HepG2 (cell line): ENCODE data around the gene MIB1. TPM values are rescaled to one million over a fixed set of nuclear protein-coding genes. Genes with fewer than 3 reads are reported as not detected.

Experiments
- ARID3A ChIP-seq: IDR thresholded peaks from 2 replicates; pipeline ENCODE4 v1.6.1; 2012; ENCODE audit warnings: low read depth, low read length, improper control_type of control experiment
- CTCF ChIP-seq: sonication (generic); formaldehyde crosslinking; IDR thresholded peaks from 2 replicates; pipeline ENCODE4 v1.5.0; 2020; ENCODE audit warnings: mild to moderate bottlenecking, missing genetic modification reagents, moderate library complexity
- GPN1 ChIP-seq: sonication (generic); formaldehyde crosslinking; IDR thresholded peaks from 2 replicates; pipeline ENCODE4 v1.5.1; 2020; ENCODE audit warnings: missing genetic modification reagents, borderline replicate concordance
- ISL2 ChIP-seq: sonication (generic); formaldehyde crosslinking; IDR thresholded peaks from 2 replicates; pipeline ENCODE4 v1.5.0; 2020; ENCODE audit warnings: missing genetic modification reagents
- KDM2A ChIP-seq: sonication (generic); formaldehyde crosslinking; IDR thresholded peaks from 2 replicates; pipeline ENCODE4 v1.4.0; 2020; ENCODE audit warnings: low read depth, missing genetic modification reagents, borderline replicate concordance
- KDM5A ChIP-seq: fragments of 200-600 bp; sonication (generic); IDR thresholded peaks from 2 replicates; pipeline ENCODE4 v1.7.0; 2018; ENCODE audit warnings: antibody characterized with exemption, mild to moderate bottlenecking, low read length, borderline replicate concordance
- MAX ChIP-seq: IDR thresholded peaks from 2 replicates; pipeline ENCODE4 v1.6.1; 2012; ENCODE audit warnings: inconsistent platforms
- MTERF4 ChIP-seq: sonication (generic); formaldehyde crosslinking; IDR thresholded peaks from 2 replicates; pipeline ENCODE4 v1.8.0; 2023; ENCODE audit warnings: mild to moderate bottlenecking, missing genetic modification reagents
- NCOA1 ChIP-seq: sonication (generic); formaldehyde crosslinking; IDR thresholded peaks from 2 replicates; pipeline ENCODE4 v1.9.0; 2021; ENCODE audit warnings: missing genetic modification reagents
- NFIB ChIP-seq: sonication (generic); formaldehyde crosslinking; IDR thresholded peaks from 2 replicates; pipeline ENCODE4 v1.9.0; 2021; ENCODE audit warnings: missing genetic modification reagents, mild to moderate bottlenecking, borderline replicate concordance
- NFIC ChIP-seq: IDR thresholded peaks from 2 replicates; pipeline ENCODE4 v1.6.1; 2012; ENCODE audit warnings: mild to moderate bottlenecking, low read length, inconsistent platforms
- RAD21 ChIP-seq: fragments of 450-650 bp; formaldehyde crosslinking; IDR thresholded peaks from 2 replicates; pipeline ENCODE4 v1.5.0; 2020; ENCODE audit warnings: mild to moderate bottlenecking
- RBFOX2 ChIP-seq: fragments of 200-400 bp; formaldehyde crosslinking; IDR thresholded peaks from 2 replicates; pipeline ENCODE4 v1.6.1; 2017; ENCODE audit warnings: low read depth, mild to moderate bottlenecking, low read length
- SALL1 ChIP-seq: sonication (generic); formaldehyde crosslinking; IDR thresholded peaks from 2 replicates; pipeline ENCODE4 v1.8.0; 2022; ENCODE audit warnings: mild to moderate bottlenecking, missing genetic modification reagents
- U2AF1 ChIP-seq: fragments of 200-400 bp; formaldehyde crosslinking; optimal IDR thresholded peaks from 2 replicates; pipeline ENCODE3; 2017; ENCODE audit warnings: mild to moderate bottlenecking, low read depth, low read length
- XBP1 ChIP-seq: sonication (generic); formaldehyde crosslinking; IDR thresholded peaks from 2 replicates; pipeline ENCODE4 v1.5.0; 2020; ENCODE audit warnings: missing genetic modification reagents
- YEATS4 ChIP-seq: sonication (generic); formaldehyde crosslinking; IDR thresholded peaks from 2 replicates; pipeline ENCODE4 v1.4.0; 2020; ENCODE audit warnings: missing genetic modification reagents, borderline replicate concordance
- ZBTB7A ChIP-seq: sonication (generic); formaldehyde crosslinking; IDR thresholded peaks from 2 replicates; pipeline ENCODE4 v1.8.0; 2022; ENCODE audit warnings: mild to moderate bottlenecking, missing genetic modification reagents
- ZBTB7B ChIP-seq: sonication (generic); formaldehyde crosslinking; IDR thresholded peaks from 2 replicates; pipeline ENCODE4 v1.4.0; 2020; ENCODE audit warnings: missing genetic modification reagents
- ZBTB8A ChIP-seq: sonication (generic); formaldehyde crosslinking; IDR thresholded peaks from 2 replicates; pipeline ENCODE4 v1.4.0; 2020; ENCODE audit warnings: mild to moderate bottlenecking, low read depth, missing genetic modification reagents, borderline replicate concordance
- ZFP37 ChIP-seq: sonication (generic); formaldehyde crosslinking; IDR thresholded peaks from 2 replicates; pipeline ENCODE4 v1.4.0; 2020; ENCODE audit warnings: missing genetic modification reagents, borderline replicate concordance
- ZNF317 ChIP-seq: sonication (generic); formaldehyde crosslinking; IDR thresholded peaks from 2 replicates; pipeline ENCODE4 v1.5.0; 2020; ENCODE audit warnings: mild to moderate bottlenecking, missing genetic modification reagents
- ZNF546 ChIP-seq: sonication (generic); formaldehyde crosslinking; conservative IDR thresholded peaks from 2 replicates; pipeline ENCODE4 v1.8.1; 2023; ENCODE audit warnings: mild to moderate bottlenecking, missing genetic modification reagents
- ZNF576 ChIP-seq: sonication (generic); formaldehyde crosslinking; IDR thresholded peaks from 2 replicates; pipeline ENCODE4 v1.4.0; 2020; ENCODE audit warnings: mild to moderate bottlenecking, missing genetic modification reagents
- ZSCAN29 ChIP-seq: sonication (generic); formaldehyde crosslinking; conservative IDR thresholded peaks from 2 replicates; pipeline ENCODE4 v1.4.0; 2020; ENCODE audit warnings: mild to moderate bottlenecking, missing genetic modification reagents
- polyA plus RNA-seq, 8 experiments: library from polyadenylated mRNA; depleted of rRNA in 3 of 8; stranded (reverse) in 7 of 8; unstranded in 1 of 8; fragments of >200 nt; fragmentation: Illumina TruSeq in 4 of 8; extraction: Trizol in 4 of 8; gene quantifications; 2 replicates each; pipeline versions ENCODE4 v1.2.1 to v1.2.3, GENCODE V29; 2011 to 2016; ENCODE audit warnings: low read depth in 4 of 8, missing spikeins in 1 of 8, mixed read lengths in 1 of 8; ENCODE audit not compliant: insufficient read depth in 1 of 8
- total RNA-seq, 5 experiments: library from RNA; depleted of rRNA; stranded (reverse); fragments of >200 nt; fragmentation: Illumina TruSeq; extraction: Trizol; gene quantifications; 2 replicates each; pipeline ENCODE4 v1.2.3, GENCODE V29; 2016; ENCODE audit warnings: low read depth in 1 of 5

MIB1 gene
- total and polyA plus RNA-seq, 2 of the 13 experiments (the other 11 are each of a cell fraction or from before 2014, with no cell fraction given): 12.0 to 47.0 TPM

- TF ChIP-seq ARID3A: no peak
- TF ChIP-seq ZBTB7B: 0 out of 2 replicates have a peak, but pooled peaks have one; percentile 38
- TF ChIP-seq MTERF4 (CRISPR knock-in tag): peak; percentile 51; the same call in 1 of the 2 replicates
- TF ChIP-seq U2AF1: no peak
- 0 out of 2 replicates have a peak, but pooled peaks have one; percentile 16 for TF ChIP-seq RAD21
- peak; percentile 40; the same call in 1 of the 2 replicates for TF ChIP-seq RBFOX2
- TF ChIP-seq CTCF (CRISPR knock-in tag): peak; percentile 42; the same call in 1 of the 2 replicates
- no peak for TF ChIP-seq ISL2 (CRISPR knock-in tag)
- peak; percentile 43; the same call in 1 of the 2 replicates for TF ChIP-seq SALL1 (CRISPR knock-in tag)
- TF ChIP-seq ZNF546 (CRISPR knock-in tag): 0 out of 2 replicates have a peak, but pooled peaks have one; percentile 29
- TF ChIP-seq NFIC: no peak
- TF ChIP-seq KDM2A: peak; percentile 55; the same call in 1 of the 2 replicates
- TF ChIP-seq ZBTB8A (CRISPR knock-in tag): no peak
- TF ChIP-seq NCOA1 (CRISPR knock-in tag): no peak
- TF ChIP-seq ZSCAN29 (CRISPR knock-in tag): no peak
- peak; percentile 32; the same call in 1 of the 2 replicates for TF ChIP-seq ZNF317 (CRISPR knock-in tag)
- no peak for TF ChIP-seq XBP1 (CRISPR knock-in tag)
- peak; percentile 83 for TF ChIP-seq ZBTB7A (CRISPR knock-in tag)
- TF ChIP-seq YEATS4 (CRISPR knock-in tag): 0 out of 2 replicates have a peak, but pooled peaks have one; percentile 1
- TF ChIP-seq NFIB (CRISPR knock-in tag): no peak
- TF ChIP-seq ZNF576 (CRISPR knock-in tag): peak; percentile 71; the same call in 1 of the 2 replicates
- TF ChIP-seq KDM5A: 0 out of 2 replicates have a peak, but pooled peaks have one; percentile 14
- 0 out of 2 replicates have a peak, but pooled peaks have one; percentile 34 for TF ChIP-seq MAX
- TF ChIP-seq ZFP37 (CRISPR knock-in tag): no peak
- no peak for TF ChIP-seq GPN1
Observed at GRCh38 chr18:21741562-21742314, 1.1 kb downstream of the MIB1 start (continued).
